NT2/D1 (cell line): ENCODE measurements around the gene SLC6A7.

ENCODE experiments used
- YY1 ChIP-seq: IDR thresholded peaks from 2 replicates; pipeline ENCODE4 v1.6.1; 2011; ENCODE audit not compliant: insufficient read length, insufficient read depth
- ZNF274 ChIP-seq: IDR thresholded peaks from 2 replicates; pipeline ENCODE4 v1.6.1; 2011; ENCODE audit warnings: mild to moderate bottlenecking, low read depth, low read length

DNA sequence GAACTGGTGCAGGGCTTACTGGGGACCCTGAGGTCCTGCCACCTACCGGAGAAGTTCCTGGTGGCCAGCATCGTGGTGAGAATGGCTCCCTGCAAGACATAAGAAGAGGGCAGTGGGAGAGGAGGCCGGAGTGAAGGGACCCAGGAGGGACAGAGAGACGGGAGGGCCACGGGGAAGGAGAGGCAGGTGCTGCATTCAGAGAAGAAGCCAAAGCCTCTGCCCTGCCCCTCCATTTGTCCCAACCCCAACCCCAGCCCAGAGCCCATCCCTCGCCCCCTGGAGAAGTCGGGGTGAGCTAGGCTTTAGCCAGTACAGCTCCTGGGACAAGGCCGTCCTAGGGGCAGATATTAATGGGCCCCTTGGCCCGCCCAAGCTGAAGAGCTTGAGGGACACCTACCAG lies 57.9 kb downstream of the SLC6A7 start:
- TF ChIP-seq ZNF274 = no peak
- TF ChIP-seq YY1 = no peak
